Measurements from ENCODE around the gene DEDD.

DEDD gene

DNA sequence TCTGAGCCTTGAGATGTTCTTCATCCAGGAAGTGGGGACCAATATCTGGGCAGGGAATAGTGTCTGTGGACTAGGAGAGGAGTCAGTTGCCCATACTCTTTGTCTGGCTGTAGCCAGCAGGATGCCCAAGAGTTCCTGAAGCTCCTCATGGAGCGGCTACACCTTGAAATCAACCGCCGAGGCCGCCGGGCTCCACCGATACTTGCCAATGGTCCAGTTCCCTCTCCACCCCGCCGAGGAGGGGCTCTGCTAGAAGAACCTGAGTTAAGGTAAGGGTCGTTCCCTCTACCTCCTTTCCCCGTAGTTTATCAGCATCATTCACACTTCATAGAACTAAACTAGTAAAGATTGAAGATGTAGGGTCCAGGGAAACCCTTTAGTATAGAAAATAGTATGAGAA is 30.3 kb upstream of the DEDD start:
- no peak for DNase-seq (ENCODE audit: low read depth in 2 of 2)

DNA sequence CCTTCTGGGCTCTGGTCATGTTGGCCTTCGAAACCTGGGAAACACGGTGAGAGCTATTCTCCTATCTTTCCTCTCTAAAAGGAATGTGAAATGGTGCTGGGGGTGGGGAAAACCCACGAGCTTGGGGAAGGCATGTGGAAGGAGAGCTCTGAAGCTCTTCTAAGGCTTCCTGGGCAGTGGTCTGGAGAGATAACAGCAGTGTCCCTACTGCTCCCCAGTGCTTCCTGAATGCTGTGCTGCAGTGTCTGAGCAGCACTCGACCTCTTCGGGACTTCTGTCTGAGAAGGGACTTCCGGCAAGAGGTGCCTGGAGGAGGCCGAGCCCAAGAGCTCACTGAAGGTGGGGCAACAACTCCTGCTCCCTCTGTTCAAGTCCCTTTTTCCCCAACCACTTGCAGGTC is 29.6 kb upstream of the DEDD start:
- DNase-seq (ENCODE audit: low read depth in 2 of 2): no peak

DNA sequence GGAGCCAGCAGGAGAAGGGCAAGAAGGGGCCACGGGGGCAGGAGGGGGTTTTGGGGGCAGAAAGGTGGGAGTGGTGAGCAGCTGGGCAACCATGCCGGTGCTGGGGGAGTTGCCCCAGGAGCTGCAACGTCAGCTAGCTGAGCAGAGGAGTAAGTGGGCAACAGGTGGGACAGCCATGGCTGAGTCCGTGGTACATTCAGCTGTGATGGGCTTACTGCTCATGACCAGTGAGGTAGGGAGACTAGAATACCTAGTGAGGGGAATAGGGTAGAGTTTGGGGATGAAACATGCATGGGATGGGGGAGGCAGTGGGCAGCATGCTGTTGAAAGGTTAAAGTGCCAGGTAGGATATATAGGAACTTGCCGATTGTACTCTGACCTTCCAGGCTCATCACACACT is 29.2 kb upstream of the DEDD start:
- no peak for DNase-seq (ENCODE audit: low read depth in 2 of 2)

- no peak for DNase-seq (ENCODE audit: low read depth in 2 of 2)
These were observed 28.2 kb upstream of the DEDD start for GRCh38 chr1:161160671-161161145.

DNA sequence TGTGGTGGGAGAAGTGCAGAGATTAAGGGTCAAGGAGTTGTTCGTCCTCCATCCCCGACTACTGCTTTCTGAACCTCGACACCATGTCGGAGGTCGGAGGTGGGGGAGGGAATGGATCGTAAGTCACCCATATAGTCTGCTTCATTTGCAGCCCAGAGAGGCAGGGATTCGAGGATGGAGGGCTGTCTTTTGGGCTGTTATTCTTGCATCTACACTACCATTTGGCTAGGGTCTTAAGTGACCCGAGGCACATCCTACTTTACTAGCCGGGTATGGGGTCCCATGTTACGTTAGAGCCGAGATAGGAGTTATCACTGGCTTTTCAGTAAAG is 27.4 kb upstream of the DEDD start:
- DNase-seq (ENCODE audit: low read depth in 2 of 2): no peak

DNA sequence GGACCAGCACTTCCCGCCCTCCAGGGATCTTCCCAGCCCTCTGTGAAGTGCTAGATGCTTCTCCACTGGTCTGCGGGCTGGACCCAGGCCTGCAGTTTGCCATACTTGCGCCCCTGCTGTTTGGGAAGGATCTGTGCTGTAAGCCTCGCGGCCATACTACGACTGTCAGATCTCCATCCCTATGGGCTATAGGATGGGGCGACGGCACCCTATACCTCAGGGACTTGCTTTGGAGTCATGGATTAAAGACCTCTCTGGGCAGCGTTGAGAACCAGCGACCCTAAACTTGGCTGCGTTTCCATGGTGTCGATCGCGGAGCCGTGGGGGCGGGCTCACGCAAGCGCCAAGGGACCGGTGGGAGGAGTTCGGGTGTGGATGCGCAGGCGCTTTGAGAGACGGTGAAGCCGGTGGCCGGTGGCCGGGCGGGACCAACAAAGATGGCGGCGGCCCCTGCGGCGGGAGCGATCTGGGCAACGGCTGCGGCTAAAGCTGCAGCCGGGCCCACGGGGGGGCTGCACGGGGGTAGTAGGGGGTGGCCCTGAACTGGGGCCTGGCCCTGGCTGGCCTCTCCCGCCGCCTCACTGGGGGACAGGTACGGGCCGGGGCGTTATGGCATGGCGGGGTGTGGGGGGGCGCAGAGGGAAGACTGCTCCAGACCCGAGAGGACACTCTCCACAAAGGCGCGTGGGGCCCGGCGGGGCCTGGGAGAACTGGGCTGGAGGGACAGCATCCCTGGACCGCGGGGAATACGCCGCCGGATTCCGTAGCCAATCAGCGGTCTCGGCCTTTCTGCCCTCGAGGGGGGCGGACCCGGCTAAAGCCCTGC is 26.8 kb upstream of the DEDD start, which contains the start of gene USP21:
TSS of gene USP21 (plus strand) at position 414 of the 826 bp plus-strand sequence. CDS start 1,141 bp downstream, outside the sequence.
- DNase-seq (ENCODE audit: low read depth in 2 of 2): peak; percentile 82 to 85

GRCh38 chr1:161158316-161159010 is 26.0 kb upstream of the DEDD start:
- no peak for DNase-seq (ENCODE audit: low read depth in 2 of 2)

- no peak for DNase-seq (ENCODE audit: low read depth in 2 of 2)
These were observed 25.4 kb upstream of the DEDD start for GRCh38 chr1:161157867-161158266.

GRCh38 chr1:161153682-161154337 is 21.3 kb upstream of the DEDD start, which contains the start of gene UFC1:
UFC1 (plus strand) TSS chr1:161153978; CDS start chr1:161153998, 20 bp downstream.
- DNase-seq (ENCODE audit: low read depth in 2 of 2): peak in 1 of 2 donors; percentile 58

DNA sequence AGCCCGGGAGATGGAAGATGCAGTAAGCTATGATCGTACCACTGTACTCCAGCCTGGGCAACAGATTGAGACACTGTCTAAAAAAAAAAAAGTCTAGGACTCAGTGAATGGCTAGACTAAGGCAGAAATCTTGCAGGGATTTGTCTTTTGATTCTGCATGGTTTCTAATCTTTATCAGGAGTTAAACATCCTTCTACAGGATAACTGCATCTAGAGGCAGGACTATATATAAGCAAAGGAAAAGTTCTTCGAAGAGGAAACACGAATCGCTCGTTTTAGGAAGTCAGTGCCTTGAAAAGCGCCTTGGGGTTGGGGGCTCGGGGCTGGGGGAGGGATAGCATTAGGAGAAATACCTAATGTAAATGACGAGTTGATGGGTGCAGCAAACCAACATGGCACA is 20.7 kb upstream of the DEDD start:
- DNase-seq (ENCODE audit: low read depth in 2 of 2): no peak

GRCh38 chr1:161145832-161146231 is 13.4 kb upstream of the DEDD start:
- no peak for DNase-seq (ENCODE audit: low read depth in 2 of 2)

GRCh38 chr1:161140755-161141400 is 8.4 kb upstream of the DEDD start:
- no peak for DNase-seq (ENCODE audit: low read depth in 2 of 2)

DNA sequence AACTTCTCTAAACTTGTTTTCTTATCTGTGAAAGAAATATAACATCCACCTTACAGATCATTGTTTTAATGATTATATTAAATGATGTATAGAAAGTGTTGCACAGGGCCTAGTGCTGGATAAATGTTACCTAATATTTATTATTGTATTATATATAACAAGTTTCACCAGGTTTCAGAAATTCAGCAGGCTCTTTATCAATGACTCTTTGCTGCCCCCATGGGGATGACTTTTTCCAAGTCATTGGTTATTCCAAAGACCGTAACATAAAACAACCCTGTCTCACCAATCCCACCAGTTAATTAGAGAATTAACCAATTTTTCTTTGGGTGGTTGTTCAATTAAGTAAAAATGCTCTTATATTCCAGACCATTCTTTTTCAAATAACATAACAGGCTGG is 7.3 kb upstream of the DEDD start:
- no peak for DNase-seq (ENCODE audit: low read depth in 2 of 2)

DNA sequence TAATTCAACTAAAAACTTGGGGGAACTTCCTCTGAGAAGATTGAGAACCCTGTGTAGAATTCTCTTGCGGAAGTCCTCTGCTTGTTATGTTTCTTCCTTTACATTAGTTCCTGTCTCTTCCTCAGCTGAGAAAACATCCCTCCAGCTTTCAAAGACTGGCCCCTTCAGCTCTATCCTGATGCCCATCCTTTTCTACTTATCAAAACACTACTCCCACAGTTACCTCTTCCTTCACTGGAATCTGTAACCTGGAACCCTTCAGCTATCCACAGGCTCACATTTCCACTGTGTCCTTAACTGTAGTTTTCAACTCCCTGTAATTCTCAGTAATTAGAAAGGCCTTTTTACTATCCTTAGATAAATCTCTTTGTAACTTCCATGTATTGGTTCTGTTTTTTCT is 6.0 kb upstream of the DEDD start:
- DNase-seq (ENCODE audit: low read depth in 2 of 2): no peak

GRCh38 chr1:161137881-161138280 is 5.4 kb upstream of the DEDD start:
- no peak for DNase-seq (ENCODE audit: low read depth in 2 of 2)

- no peak for DNase-seq (ENCODE audit: low read depth in 2 of 2)
These were observed 813 bp upstream of the DEDD start for GRCh38 chr1:161133220-161133740.

DNA sequence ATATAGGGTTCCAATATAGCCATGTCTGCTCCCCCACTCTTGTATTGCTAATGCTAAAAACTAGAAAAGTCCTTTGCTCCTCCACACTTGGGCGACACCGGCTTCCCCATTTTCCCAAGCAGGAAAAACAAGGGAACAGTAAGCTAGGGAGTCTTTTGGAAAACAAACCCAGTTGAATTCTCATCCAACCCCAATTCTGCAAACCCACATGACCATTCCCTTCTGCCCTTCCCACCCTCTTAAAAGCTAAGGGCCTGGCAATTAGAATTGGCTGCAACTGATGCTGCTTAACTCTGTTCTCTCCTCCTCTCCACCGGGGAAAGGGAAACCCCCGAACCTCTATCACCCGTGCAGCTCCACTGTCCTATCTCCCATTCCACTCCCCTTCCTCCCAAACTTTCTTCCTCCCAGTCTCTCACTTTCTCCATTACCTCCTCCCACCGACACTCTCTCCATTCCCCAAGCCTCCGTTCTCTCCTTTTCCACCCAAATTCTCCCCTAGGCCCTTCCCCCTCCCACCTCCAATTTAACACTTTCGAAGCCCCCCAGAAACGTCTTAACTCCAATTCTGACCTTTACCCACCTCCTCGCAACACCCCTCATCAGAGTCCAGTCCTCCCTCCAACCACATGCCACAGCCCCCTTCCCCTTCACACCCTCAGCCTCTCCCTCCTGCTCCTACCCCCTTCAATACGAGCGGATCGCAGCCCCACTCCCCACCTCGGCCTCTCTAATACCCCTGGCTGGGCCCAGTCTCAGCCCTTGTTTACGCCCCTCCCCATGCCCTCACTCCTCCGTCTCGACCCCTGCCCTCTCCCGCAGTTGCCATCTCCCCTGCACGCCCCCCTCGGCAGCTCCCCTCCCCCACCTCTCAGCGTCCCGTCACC is 701 bp downstream of the DEDD start:
- no peak for DNase-seq (ENCODE audit: low read depth in 2 of 2)

DNA sequence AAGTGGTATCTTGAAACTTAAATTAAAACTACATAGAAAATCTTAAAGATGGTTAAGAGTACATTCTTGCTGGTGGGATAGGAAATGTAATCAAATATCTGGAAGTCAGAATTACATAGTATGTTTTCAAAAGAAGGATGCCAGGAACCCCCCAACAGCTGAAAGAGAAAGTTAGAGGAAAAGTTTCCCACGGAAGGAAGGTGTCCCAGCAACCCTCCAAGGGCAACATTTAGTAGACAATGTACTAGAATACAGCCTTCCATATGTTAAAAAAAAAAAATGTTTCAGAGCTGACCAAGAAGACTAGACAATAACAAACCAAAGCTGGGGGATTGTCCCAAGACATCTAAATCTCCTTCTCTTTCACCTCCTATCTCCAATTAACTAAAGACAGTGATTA is 2.2 kb downstream of the DEDD start:
- no peak for DNase-seq (ENCODE audit: low read depth in 2 of 2)

DNA sequence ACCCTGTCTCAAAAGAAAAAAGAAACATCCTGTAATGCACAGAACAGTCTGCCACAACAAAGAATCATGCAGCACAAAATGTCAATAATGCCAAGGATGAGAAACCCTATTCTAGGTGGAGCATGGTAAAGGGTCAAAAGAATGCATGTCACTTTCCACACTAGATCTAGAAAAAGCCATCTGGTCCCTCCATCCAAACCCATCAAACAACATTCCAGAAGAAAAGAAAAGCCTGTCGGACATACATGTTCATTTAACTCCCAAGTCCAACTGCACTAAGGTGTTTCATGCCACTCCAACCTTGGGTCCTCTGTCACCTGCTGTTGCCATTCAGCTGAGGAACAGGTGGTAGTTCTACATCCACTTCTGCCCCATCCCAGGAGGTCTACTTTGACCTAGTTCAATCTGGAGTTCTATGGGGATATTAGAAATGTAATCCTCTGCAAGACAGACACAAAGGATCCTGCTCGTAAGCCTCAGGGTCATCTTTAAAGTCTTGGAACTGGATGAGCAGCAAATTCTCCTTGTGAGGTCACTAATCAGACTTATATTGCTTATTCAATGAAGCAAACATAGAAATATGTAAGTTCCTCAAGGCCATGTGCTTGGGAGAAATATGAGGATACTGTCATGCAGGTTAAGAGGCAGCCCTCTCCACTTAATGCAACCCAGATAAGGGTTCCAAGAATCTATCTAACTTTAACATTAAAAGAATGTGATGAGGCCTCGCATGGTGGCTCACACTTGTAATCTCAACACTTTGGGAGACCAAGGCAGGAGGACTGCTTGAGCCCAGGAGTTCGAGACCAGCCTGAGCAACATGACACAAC is 3.7 kb downstream of the DEDD start:
- no peak for DNase-seq (ENCODE audit: low read depth in 2 of 2)

DNA sequence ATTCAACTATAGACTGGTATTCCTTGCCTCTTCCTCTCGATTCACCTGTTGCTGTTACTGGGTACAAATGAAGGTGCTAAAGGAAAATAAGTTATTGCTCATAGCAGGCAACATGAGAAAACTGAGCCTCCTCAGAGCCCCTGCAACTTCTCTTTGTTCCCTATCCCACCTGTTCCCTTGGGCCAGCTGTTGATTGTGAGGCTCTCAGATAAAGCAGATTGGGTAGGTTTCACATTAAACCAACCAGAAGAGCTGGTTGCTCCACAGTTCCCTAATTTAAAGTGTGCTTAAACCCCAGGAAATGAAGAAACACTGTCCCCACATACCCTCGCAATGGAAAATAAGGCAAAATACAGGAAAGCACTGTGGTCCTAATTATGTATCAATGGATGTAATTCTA is 4.8 kb downstream of the DEDD start:
- DNase-seq (ENCODE audit: low read depth in 2 of 2): no peak
